ENCODE results near the gene MAP4K2. TPM values are rescaled to one million over a fixed set of nuclear protein-coding genes. Genes with fewer than 3 reads are reported as not detected.

MAP4K2 gene
- total RNA-seq, 4 donors from 2014 or later: 11.1 to 25.0 (median 17.1) TPM

DNA sequence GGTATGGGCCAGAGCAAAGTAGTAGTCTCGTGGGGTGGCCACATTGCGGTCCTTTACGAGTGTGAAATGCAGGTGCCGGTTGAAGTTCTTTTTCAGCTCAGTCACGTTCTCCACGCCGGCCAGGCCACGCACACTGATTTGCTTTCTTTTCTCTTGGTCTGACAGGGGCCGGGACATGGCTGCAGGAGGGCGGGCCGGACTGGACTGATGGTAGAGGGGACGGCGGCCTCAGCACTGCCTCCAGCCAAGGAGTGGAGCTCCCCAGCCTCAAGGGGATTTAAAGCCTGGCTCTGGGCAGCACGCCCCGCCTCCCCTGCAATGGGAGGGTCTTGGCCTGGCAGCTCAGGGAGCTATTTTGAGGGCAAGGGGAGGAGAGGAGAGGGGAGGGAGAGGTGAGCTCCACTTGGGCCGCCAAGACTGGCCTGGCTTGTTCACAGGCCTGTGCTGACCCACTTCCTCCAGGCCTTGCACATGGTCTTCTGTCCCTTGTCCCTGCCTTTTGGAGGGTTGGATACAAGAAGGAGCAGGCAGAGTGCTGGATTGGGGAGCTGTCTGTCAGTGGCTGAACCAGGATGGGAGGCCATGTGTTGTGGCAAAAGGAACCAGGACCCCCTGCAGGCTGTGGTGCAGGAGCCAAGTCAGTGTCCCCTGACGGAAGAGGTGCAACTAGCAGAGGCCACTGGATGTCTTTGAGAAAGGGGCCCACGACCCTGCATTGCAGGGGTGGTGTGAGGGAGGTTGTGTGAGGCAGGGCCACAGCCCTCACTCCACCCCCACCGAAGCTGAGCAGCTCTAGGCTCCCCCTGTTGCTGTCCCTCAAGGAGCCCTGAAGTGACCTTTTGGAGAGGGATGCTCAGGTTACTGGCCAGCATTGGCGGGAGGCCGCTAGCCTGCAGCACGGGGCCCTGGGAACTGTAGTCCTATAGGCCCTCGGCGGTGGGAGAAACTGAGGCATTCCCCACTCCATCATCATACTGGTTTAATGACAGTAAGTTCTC lies 43.0 kb downstream of the MAP4K2 start, which contains the start of gene PYGM:
TSS of gene PYGM (minus strand) at position 253 of the 998 bp plus-strand sequence. CDS start at position 177, 76 bp downstream.
- WGBS: 28% methylated on average over 8 of the region's 24 CpGs
- Histone ChIP-seq H3K27ac (replicated peaks in 1 of 4) (peak within 1 kb of the TSS; percentile 86 to 92 (median 88)), H3K9me3 (no peaks in the 10 kb centered on the region), H3K4me3 (peak within 1 kb of the TSS; percentile 39 to 51 (median 50)), H3K4me1 (peaks cover 60 to 76% (median 74%) of the 10 kb centered on the region in 4 donors), H3K27me3 (no peaks in the 10 kb centered on the region), H3K36me3 (peaks cover 6 to 31% (median 26%) of the 10 kb centered on the region in 4 donors)
- TF ChIP-seq POLR2AphosphoS5 (IDR thresholded peaks at IDR 0.05): peak; percentile 75 to 84
- TF ChIP-seq, protein P1, sequence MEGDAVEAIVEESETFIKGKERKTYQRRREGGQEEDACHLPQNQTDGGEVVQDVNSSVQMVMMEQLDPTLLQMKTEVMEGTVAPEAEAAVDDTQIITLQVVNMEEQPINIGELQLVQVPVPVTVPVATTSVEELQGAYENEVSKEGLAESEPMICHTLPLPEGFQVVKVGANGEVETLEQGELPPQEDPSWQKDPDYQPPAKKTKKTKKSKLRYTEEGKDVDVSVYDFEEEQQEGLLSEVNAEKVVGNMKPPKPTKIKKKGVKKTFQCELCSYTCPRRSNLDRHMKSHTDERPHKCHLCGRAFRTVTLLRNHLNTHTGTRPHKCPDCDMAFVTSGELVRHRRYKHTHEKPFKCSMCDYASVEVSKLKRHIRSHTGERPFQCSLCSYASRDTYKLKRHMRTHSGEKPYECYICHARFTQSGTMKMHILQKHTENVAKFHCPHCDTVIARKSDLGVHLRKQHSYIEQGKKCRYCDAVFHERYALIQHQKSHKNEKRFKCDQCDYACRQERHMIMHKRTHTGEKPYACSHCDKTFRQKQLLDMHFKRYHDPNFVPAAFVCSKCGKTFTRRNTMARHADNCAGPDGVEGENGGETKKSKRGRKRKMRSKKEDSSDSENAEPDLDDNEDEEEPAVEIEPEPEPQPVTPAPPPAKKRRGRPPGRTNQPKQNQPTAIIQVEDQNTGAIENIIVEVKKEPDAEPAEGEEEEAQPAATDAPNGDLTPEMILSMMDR (IDR thresholded peaks at IDR 0.05): no peak
- no peak for TF ChIP-seq EP300 (IDR thresholded peaks at IDR 0.05)
- TF ChIP-seq POLR2A (IDR thresholded peaks at IDR 0.05; ENCODE audit: low read depth): no peak
- DNase-seq (ENCODE audit: extremely low spot score): no peak
- intact Hi-C loops (cut with DNase I): no loop called here

DNA sequence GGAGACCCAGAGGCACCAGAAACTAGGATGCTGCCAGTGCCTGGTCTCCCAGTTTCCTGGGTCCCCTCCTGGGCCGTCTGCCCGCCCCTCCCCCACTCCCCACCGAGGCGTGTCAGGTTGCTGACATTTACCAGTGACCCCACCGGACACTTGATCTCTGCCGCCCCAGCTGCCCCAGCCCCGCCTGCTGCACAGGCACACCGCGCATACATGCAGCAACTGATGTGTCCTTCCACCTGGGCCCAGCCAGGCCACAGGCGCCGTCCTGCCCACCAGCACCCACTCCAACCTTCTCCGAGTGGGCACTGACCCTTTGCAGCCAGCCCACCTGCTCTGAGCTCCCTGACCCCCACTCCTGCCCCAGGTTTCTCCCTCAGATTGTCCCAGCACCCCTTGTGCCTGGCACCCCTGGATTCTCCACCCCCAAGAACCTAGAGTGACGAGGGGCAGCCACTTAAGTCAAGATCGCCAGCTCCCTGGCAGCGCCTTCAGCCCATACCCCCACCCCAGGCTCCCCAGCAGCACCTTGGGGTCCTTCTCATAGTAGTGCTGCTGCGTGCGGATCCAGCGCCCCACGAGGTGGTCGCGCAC lies 43.8 kb downstream of the MAP4K2 start:
- peak overlapping the region; percentile 39 to 51 (median 50) for H3K4me3 ChIP-seq
- H3K27ac ChIP-seq (replicated peaks in 1 of 4): peak overlapping the region; percentile 86 to 92 (median 88)
- H3K9me3 ChIP-seq: no peaks in the 10 kb centered on the region
- DNase-seq (ENCODE audit: extremely low spot score): no peak
- 31% methylated on average over 12 of the region's 21 CpGs for WGBS
- H3K36me3 ChIP-seq: peaks cover 0 to 29% (median 20%) of the 10 kb centered on the region in 4 donors
- no peaks in the 10 kb centered on the region for H3K27me3 ChIP-seq
- peaks cover 52 to 68% (median 66%) of the 10 kb centered on the region in 4 donors for H3K4me1 ChIP-seq
- intact Hi-C loops (cut with DNase I): no loop called here
- TF ChIP-seq POLR2A (IDR thresholded peaks at IDR 0.05; ENCODE audit: low read depth) (no peak), POLR2AphosphoS5 (IDR thresholded peaks at IDR 0.05) (no peak), EP300 (IDR thresholded peaks at IDR 0.05) (no peak)
- TF ChIP-seq, protein P1 (IDR thresholded peaks at IDR 0.05): no peak

DNA sequence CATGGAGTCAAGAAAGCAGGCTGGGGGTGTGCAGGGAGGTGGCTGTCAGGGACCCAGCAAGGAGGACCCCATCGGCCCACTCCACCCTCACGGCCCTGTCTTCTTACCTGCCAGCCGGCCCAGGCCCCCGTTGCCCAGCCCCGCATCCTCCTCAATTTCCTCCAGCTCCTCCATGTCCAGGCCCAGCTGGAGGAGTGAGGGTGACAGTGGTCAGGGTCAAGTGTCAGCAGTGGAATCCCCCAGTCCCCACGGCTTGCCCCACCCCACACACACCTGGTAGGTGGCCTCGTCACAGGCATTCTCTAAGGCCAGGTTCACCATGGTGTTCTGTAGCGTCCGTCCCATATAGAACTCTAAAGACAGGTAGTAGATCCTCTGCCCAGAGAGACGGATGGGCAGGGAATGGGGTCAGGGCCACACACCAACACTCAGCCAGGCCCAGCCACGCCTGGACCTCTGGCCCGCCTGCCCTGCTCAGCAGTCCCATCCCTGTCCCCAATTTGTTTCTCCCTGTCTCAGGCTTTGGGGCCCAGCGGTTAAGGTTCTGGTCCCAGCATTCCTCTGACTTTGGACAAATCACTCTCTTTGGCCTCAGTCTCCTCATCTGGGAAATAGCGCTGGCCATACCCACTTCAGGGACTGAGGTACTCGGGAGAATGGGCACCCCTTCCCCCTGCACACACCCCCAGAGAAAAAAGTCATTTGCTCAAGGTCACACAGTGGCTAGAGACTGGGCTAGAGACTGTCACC lies 44.5 kb downstream of the MAP4K2 start:
- DNase-seq (ENCODE audit: extremely low spot score): no peak
- Histone ChIP-seq H3K27me3 (no peaks in the 10 kb centered on the region), H3K4me3 (peak overlapping the region; percentile 39 to 51 (median 50)), H3K36me3 (peaks cover 0 to 29% (median 20%) of the 10 kb centered on the region in 4 donors), H3K4me1 (peaks cover 45 to 61% (median 59%) of the 10 kb centered on the region in 4 donors), H3K9me3 (no peaks in the 10 kb centered on the region), H3K27ac (replicated peaks in 1 of 4) (peak overlapping the region; percentile 86 to 92 (median 88))
- WGBS: 87% methylated on average over 14 of the region's 15 CpGs
- TF ChIP-seq EP300 (IDR thresholded peaks at IDR 0.05): no peak
- TF ChIP-seq POLR2AphosphoS5 (IDR thresholded peaks at IDR 0.05): no peak
- TF ChIP-seq, protein P1 (IDR thresholded peaks at IDR 0.05): no peak
- TF ChIP-seq POLR2A (IDR thresholded peaks at IDR 0.05; ENCODE audit: low read depth): no peak
- intact Hi-C loops (cut with DNase I): no loop called here

DNA sequence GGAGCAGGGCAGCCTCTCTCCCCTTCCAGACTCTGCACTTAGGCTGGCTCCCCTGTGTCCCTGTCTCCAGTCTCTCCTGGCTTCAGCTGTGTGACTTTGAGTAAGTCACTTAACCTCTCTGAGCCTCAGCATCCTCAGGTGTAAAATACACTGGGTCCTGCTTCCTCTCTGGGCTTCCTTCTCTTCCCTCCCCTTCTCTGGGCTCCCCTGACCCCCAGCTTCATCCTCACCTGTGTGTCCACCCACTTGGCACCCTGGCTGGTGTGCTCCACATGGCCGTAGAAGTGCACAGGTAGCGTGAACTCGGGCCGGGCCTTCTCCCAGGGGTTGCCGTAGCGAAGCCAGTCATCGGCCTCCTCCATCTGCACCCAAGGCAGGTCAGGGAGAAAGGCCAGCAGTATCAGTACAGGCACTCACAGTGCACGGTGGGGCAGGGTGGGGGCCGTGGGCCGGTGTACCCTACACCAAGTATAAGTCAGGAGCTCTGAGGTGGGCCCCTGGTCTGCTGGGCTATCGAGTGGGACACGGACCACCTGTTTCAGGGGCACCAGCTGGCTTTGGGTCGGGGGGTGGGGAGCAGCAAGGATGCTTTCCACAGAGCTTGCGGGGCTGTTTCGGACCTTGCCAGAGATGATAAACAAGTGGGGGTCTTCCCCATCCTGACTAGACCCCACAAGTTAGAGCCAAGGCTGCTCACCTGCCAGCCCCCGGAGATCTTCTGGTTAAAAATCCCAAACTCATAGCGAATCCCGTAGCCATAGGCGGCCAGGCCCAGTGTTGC lies 45.3 kb downstream of the MAP4K2 start:
- 83% methylated on average over 18 of the region's 19 CpGs for WGBS
- Histone ChIP-seq H3K4me3 (no peak overlapping the region), H3K27me3 (no peaks in the 10 kb centered on the region), H3K27ac (replicated peaks in 1 of 4) (peak overlapping the region; percentile 86 to 92 (median 88)), H3K9me3 (no peaks in the 10 kb centered on the region), H3K4me1 (peaks cover 37 to 54% (median 52%) of the 10 kb centered on the region in 4 donors), H3K36me3 (peaks cover 0 to 29% (median 22%) of the 10 kb centered on the region in 4 donors)
- no peak for DNase-seq (ENCODE audit: extremely low spot score)
- intact Hi-C loops (cut with DNase I): no loop called here
- no peak for TF ChIP-seq POLR2A (IDR thresholded peaks at IDR 0.05; ENCODE audit: low read depth)
- TF ChIP-seq, protein P1 (IDR thresholded peaks at IDR 0.05): no peak
- no peak for TF ChIP-seq EP300 (IDR thresholded peaks at IDR 0.05)
- no peak for TF ChIP-seq POLR2AphosphoS5 (IDR thresholded peaks at IDR 0.05)
